SHP77 treated with DMSO at 0.1 percent for 48 hours (cell line): Measurements from ENCODE around the gene ACSM6.
A peak's percentile ranks its signal among the peaks of the same experiment; 100 is the strongest.
"Not testable (repeated sequence)": the region's sequence is repeated elsewhere in the genome, so short reads cannot be mapped to it uniquely, and the experiment has no call there.

Source experiments
- DNase-seq: peaks from one replicate; lab custom pipeline; 2025; lab: John Stamatoyannopoulos, UW

Gene ACSM6, protein sequence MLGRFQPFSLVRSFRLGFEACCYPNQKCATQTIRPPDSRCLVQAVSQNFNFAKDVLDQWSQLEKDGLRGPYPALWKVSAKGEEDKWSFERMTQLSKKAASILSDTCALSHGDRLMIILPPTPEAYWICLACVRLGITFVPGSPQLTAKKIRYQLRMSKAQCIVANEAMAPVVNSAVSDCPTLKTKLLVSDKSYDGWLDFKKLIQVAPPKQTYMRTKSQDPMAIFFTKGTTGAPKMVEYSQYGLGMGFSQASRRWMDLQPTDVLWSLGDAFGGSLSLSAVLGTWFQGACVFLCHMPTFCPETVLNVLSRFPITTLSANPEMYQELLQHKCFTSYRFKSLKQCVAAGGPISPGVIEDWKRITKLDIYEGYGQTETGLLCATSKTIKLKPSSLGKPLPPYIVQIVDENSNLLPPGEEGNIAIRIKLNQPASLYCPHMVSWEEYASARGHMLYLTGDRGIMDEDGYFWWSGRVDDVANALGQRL

DNA sequence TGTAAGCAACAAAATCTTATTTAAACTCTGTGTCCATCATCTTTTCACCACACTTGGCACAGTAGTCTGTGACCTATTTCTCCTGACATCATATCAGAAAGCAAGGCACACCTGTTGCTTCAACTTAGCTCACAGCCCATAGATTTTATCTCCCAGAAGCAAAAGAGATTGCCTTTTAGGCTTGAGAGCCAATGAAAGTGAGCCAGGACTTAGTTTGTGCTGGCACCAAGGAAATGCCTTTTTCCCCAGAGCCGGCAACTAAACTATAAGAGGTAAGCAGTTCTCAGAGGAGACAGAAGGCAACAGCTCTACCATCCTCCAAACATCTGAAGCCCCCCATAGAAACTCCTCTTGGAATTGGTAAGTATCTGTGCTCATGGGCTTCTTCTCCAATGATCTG, at the start of gene ACSM6:
TSS of gene ACSM6 (plus strand) at position 295 of the 400 bp plus-strand sequence. CDS start 248 bp downstream, outside the sequence.
- no peak for DNase-seq

DNA sequence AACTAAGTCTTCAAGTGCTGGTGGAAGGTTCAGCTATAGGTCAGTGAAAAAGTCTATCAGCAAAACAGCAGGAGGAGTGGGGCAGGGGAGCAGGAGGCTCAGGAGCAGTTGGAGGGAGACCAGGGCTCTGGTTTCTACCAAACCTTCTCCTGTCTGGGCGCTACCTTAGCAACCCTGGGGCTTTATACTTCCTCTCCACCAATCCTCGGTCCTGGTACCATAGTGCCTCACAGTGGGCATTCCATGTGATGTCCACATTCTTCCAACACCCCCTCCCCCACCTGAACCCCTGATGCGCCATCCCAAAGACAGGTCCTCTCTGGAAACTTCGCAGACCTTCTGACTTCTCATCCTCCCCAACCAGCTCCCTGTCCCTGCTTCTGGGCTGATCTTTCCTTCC, 25.3 kb upstream of the ACSM6 start:
- DNase-seq: no peak

DNA sequence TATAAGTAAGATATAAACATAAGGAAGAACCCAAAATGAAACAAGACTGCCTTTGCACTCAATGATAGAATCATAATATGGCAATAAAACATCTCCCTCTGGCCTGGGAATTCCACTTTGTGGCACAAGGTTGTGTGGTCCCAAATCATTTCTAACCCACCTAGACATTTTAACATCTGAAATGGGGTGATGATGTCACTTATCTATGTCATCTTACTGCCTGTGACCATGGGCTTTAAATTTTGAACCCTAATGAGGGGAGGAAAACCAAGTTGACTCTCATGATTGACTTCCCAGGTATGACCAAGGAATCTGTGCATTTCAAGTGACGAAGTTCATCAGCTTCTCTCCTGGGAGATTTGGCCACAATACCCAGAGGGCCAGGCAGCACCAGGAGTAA, 24.5 kb upstream of the ACSM6 start:
- DNase-seq: no peak

DNA sequence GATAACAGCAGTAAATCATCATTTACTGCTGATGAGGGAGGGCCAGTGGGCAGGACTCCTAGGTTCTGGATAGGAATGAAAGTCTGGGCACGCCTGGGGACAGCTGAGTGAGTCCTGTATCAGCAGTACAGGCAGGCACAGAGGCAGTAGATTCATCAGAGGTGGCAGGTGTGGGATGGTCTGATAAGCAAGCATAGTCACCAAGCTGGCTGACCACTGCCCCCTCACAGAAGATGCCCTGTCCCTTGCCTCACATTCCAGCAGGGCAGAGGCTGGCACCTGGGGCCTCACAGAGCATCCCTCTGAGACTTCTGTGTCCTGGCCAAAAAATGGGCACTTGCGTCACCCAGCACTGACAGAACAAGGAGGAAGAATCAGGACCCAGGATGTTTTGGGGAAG, 23.2 kb upstream of the ACSM6 start:
- no peak for DNase-seq

DNA sequence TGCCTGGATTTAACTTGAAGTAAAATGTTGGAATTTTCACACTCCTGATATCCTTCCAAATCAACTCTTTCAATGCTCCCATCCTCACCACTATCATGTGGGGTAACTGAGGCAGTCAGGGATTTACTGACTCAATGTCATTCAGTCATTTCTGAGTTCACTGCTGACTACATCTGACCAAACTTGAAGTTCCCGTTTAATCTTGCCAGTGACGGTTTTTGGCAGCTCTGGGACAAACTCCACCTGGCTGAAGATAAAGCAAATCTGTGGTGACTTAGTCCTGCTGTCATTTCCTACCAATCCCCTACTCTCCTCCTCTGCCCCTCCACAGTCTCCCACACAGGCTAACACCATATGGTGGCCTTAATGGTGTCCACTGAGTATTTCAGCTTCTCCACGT, 22.7 kb upstream of the ACSM6 start:
- DNase-seq: no peak

DNA sequence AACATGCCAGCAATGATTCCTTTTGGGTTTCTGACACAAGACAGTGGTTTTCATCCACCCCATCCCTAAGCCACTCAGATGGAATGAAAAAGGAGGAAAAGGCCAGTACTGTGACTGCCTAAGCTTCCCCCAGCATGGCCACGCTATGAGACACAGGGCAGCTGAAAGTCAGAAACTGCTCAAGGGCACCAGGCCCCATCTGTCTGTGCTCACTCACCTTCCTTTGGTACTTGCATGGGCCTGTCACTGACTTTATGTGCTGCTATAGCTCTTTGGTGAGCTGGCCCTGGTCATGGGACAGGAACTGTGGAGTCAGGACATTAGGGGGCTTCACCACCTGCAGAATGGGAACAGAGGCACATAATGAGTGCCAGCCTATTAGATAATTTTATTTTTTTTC, 21.2 kb upstream of the ACSM6 start:
- DNase-seq: no peak

DNA sequence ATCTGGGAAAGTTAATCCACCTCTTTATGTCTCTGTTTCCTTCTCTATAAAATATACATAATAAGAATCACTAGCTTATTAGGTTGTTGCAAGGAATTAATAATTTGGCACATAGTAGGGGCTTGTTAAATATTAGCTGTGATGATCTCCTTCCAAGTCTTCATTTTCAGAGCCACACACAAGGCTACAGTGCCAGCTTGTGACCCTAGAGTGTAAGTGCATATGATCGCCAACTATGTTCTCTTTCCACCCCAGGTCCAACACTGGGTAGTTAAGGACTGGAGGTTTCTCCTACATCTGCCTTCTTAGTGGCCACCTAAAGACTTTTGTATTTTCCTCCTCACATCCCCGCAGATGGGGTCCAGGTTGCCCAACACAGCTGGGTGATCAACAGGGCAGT, 17.9 kb upstream of the ACSM6 start:
- no peak for DNase-seq

DNA sequence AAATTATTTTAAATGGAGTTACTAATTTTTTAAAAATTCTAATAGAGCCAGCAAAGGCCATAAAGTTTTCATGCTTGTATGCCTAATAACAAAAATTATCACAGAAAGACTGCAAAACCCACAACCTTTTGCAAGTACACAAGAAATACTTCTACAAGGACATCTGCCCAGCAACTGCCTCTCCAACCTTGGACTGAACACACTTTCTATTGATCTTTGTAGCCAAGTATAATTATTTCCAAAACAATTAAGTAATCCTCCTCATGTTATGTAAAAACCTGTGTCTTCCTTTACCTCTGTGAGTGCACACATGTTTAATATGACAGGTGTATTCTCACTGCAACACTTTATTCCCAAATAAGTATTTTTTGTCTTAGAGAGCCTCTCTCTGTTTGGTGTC, 16.6 kb upstream of the ACSM6 start:
- DNase-seq: no peak

DNA sequence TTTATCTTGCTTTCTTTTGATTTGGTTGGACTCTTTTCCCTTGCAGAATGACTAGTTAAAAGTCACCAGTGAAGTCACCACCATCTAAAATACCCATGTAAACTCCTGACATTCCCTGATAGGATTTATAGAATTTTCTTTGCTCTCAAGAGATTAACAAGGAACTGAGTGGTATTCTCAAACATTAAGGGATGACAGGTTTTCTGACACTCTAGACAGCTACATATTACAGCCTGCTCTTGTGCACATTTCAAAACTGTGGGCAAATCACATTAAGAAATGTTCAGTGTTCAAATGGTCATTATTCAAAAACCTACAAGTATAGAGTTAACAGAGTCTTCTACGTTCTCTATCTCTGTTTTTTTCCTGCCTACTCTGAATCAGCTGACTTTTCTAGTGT, 15.8 kb upstream of the ACSM6 start:
- DNase-seq: no peak

DNA sequence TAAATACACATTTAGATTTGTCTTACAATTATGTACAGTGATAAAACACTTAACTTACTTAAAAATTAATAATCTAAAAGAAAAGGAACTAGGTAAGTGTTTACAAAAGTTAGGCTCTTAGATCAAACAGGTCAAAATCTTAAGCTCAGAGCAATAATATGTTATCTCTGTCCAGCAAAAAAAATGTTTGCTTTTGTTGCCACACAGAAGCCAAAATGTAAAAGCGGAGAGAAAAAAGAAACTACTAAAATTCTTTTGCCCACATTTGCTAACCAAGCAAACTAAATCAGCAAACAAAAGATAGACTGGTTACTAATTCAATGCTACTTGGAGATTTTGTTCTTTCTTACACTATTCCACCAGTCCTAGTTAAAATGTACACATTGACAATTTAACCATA, 15.2 kb upstream of the ACSM6 start:
- DNase-seq: no peak

DNA sequence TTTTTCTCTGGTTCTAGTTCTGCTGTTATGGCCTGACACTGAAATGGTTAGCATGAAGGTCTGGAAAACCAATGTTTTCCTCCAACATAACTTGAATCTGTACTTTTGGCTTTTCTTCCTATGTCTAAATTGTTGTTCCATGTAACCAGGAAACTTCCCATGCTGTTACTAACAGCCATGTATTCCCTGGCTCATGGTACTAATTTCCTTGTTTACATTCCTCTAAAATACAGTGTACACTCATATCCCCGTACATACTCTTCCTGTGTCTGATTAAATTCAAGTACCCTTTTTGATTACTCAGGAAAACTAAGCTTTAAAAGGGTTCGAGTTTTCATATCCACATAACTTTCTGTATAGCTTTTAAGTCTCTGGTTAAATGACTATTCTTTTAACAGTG, 12.3 kb upstream of the ACSM6 start:
- no peak for DNase-seq

DNA sequence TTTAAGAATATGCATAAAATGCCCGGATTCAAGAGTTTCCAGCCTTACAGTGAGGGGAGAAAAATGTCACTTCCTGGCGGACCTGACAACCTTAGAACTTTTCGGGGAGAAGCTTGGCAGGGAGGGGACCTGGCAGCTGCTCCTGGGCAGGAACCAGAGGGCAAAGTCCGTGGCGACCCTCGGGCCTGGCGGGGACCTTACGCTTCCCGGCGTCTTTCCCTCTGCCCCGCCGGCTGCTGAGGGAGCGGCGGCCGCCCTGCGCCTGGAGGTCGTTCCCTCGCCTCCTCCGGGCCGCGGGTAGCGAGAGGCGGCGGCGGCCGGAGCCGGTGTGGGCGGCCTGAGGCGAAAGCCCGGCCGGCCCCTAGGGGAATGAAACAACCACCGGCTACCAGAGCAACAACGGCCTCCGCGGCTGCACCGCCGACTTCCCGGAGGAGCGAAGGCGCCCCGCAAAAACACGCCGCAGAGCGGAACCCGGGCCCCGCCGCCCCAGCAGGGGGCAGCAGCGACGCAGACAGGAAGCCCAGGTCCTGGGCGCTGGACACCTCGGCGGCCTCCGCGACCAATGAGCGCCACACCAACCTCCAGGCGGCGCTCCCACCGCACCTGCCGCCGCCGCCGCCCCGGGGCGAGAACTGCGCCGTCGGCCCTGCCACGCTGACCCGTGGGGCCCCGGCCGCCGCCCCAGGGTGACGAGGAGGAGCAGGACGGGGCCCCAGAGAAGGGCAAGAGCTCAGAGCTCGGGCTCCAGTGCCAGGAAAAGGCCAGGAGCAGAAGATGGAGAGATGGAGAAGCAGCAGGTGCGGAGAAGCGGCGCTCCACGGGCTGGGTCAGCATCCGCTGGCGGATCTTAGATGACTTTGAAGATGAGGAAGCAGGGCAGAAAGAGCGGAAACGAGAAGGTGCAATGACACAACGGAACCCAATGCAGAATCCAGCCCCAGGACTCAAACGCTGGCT, 10.5 kb upstream of the ACSM6 start:
- peak; percentile 61 for DNase-seq

DNA sequence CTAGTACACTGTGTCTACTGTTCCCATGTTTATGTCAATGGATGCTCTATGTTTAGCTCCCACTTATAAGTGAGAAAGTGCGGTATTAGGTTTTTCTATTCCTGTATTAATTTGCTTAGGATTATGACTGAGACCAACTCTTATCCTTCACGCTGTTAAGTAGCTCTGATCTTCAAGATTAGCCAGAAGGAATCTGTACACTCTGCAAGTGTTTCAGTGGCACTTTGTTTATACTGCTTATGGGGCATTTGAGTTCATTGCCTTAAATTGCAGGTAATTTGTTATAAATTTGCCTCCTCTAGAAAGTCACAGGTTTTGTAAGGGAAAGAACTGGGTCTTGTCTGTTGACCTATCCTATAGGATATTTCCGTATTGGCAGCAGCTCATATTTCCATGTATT, 6.4 kb upstream of the ACSM6 start:
- DNase-seq: no peak

DNA sequence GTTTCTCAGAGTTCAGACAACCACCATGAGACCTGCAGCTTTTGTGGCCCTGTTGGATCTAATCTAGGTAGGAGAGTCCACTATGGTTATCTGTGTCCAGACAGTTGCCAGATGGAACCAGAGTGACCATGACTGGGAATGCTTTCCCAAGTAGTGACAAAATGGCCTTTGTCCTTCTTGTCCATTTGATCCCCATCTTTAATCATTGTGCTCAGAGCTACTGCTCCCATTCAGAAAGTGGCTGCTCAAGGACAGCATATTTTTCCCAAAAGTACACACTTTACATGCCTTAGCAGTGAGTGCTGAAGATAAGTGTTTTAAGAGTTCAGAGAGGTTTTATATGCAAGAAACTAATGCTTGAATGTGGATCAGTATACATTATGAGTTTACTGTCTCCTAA, 5.4 kb upstream of the ACSM6 start:
- DNase-seq: no peak

DNA sequence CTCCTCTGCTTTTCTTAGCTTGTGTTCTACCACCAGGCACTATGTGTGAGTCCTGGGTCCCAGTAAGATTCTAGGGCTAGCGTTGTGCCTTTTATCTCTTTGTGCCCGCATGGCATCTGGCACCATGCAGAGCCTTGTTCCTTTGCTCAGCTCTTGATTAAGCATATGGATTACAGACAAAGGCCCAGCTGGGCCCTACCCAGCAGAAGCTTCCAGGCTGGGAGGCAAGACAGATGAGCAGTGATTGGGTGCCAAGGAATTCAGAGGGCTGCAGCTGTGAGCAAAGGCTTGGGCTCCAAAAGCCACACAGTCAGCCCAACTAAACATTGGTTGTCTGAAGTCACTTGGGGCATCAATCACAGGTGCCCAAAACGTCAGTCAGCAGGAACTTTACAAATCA, 2.0 kb downstream of the ACSM6 start:
- no peak for DNase-seq

DNA sequence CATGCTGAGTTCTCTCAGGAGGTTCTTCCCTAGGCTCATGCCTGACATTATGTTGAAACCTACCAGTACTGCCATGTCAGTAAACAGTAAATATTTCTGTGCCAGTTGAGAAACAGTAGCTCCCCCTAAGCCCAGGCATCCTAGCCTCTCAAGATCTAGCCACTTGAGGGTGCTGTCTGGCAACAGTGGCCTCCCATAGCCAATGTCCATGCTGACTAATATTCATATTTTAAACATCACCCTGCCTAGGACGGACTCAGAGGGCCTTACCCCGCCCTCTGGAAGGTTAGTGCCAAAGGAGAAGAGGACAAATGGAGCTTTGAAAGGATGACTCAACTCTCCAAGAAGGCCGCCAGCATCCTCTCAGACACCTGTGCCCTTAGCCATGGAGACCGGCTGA, 7.7 kb downstream of the ACSM6 start:
- DNase-seq: no peak

DNA sequence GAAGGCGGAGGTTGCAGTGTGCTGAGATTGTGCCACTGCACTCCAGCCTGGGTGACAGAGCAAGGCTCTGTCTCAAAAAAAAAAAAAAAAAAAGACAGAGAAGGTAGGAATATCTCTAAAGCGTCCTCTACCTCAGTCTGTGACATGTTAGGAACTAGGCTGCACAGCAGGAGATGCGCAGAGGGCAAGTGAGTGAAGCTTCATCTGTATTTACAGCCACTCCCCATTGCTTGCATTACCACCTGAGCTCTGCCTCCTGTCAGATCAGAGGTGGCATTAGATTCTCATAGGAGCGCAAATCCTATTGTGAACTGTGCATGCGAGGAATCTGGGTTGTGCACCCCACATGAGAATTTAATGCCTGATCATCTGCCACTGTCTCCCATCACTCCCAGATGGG, 8.8 kb downstream of the ACSM6 start:
- DNase-seq: not testable (repeated sequence)

DNA sequence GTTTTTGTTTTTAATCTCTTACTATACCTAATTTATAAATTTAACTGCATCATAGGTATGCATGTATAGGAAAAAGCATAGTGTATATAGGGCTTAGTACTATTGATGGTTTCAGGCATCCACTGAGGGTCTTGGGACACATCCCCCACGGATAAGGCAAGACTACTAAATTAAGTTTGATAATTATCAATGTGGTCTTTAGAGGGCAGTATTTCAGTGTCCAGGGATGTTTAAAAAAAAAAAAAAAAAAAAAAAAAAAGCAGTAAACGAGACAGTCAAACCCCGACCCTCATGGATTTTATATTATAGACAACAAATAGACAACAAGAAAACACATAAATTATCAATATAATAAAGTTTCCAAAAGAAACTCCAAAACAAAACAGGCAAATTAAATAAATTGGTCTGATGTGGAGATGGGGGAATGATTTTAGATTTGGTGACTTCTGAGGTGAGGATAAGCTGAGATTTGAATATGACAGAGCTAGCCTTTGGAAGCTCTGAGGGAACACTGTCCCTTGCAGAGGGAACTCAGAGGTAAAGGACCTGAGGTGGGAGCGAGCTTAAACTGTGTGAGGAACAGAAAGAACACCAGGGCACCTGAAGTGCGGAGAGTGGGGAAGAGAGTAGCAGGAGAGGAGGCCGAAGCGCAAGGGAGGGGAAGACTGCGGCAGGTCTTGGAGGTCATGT, 14.8 kb downstream of the ACSM6 start:
- DNase-seq: no peak

DNA sequence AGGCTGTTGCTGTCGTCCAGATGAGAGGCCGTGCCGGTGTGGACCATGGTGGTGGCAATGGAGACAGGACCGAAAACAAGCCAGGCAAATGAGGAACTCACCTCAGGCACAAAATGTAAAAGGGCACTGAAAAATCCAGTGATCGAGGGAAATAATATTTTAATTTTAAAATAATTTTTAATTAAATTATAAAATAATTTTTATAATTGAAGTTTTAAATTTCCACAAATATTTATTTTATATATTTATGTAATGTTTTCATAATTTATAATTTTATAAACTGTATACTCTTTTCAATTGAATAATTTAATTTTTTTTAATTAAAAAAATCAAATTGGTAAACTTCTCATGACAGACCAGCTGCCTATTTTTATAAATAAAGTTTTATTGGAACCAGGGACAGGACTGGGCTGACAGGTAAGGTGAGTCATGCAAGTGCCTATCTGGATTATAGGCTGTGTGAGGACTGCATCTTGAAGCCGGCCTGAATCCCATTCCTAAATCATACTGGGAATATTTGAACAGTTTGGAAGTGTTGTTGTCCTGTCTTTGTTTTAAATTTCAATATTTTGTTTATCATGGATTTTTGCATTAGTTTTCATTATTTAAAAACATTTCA, 15.6 kb downstream of the ACSM6 start:
- no peak for DNase-seq

DNA sequence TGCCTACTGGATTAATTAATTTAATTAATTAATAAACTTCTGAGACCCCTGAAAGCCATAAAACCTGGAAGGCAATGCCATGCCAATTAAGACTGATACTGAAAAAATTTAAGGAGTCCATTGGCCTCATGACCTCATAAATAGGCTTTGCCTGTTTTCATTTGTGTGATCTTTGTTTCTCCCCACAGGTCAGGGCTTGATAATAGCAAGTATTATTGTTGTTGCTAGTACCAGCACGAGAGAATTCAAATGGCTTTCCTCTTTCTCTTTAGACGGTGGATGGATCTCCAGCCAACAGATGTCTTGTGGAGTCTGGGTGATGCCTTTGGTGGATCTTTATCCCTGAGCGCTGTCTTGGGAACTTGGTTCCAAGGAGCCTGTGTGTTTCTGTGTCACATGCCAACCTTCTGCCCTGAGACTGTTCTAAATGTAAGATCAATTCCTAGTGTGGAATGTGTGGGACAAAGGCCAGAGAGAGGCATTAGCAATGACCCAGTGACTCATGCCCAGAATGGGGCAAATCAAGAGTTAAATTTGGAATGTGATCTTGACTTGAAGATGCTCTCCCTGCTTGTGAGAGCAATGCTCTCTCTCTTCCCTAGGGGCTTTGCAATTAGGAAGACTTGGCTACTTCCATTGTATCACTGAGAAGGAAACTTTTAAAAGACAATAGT, 17.7 kb downstream of the ACSM6 start:
- no peak for DNase-seq

DNA sequence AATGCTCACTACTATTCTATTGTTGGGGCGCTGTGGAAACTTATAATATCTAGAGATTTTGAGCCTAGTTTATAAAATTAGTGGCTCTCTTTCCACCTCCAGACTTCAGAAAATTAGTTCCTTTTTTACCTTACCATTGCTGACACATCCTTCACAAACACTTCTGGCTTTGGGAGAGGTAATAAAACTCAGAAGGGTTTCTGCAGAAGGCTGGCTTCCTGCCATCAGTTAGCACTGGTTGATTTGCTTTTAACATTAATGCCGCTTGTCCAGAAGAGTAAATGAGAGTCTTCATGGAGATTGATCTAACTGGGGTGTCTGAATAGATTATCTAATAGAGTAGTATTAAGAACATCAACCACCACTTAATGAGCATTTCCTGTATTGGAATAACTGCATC, 20.3 kb downstream of the ACSM6 start:
- DNase-seq: peak; percentile 9
